Esophagus squamous epithelium (tissue), 5 donors: Measurements from ENCODE around the gene CDKAL1. TPM values are rescaled to one million over a fixed set of nuclear protein-coding genes. Genes with fewer than 3 reads are reported as not detected.

Experiments
- DNase-seq: peaks from one replicate; lab custom pipeline; 2025; lab: John Stamatoyannopoulos, UW
- H3K27ac ChIP-seq, 4 donors: fragments of 200-600 bp; sonication (generic); one replicate each; pipeline ENCODE4 v1.5.1; 2016 to 2019; ENCODE audit warnings: mild to moderate bottlenecking in 1 of 4
- H3K27me3 ChIP-seq, 4 donors: fragments of 200-600 bp; sonication (generic); 1 replicate in 3 of 4; 2 replicates in 1 of 4; pipeline versions ENCODE4 v1.5.1 to v1.6.0; 2017 to 2021; ENCODE audit warnings: antibody characterized with exemption in 1 of 4
- H3K36me3 ChIP-seq, 3 donors: fragments of 200-600 bp; sonication (generic); one replicate each; pipeline ENCODE4 v1.5.1; 2016 to 2019
- H3K4me1 ChIP-seq, 3 donors: fragments of 200-600 bp; sonication (generic); one replicate each; pipeline ENCODE4 v1.5.1; 2017 to 2019
- H3K4me3 ChIP-seq, 4 donors: fragments of 200-600 bp; sonication (generic); 1 replicate in 3 of 4; 2 replicates in 1 of 4; pipeline ENCODE4 v1.5.1; 2016 to 2019; ENCODE audit warnings: mild to moderate bottlenecking in 2 of 4, moderate library complexity in 1 of 4
- H3K9me3 ChIP-seq, 3 donors: fragments of 200-600 bp; sonication (generic); one replicate each; pipeline ENCODE4 v1.5.1; 2016 to 2019
- CTCF ChIP-seq, 6 experiments: fragments of 450-650 bp in 4 of 6; fragments of 200-600 bp in 2 of 6; sonication (generic) in 2 of 6; IDR thresholded peaks; one replicate each; pipeline ENCODE4 v1.5.1; 2016 to 2019; ENCODE audit warnings: antibody characterized with exemption in 6 of 6, mild to moderate bottlenecking in 4 of 6, moderate library complexity in 4 of 6
- POLR2A ChIP-seq, 4 donors: fragments of 450-650 bp; IDR thresholded peaks; one replicate each; pipeline ENCODE4 v1.6.1; 2017; ENCODE audit warnings: antibody characterized with exemption in 4 of 4, mild to moderate bottlenecking in 4 of 4, moderate library complexity in 3 of 4
- WGBS, 2 donors: methylation state at CpG; one replicate each; pipeline ENCODE4 v1.1.5; 2018; 5-methylcytosine and 5-hydroxymethylcytosine counted together
- intact Hi-C: fragments of 100-400 bp; cut with DNase I; formaldehyde crosslinking; loops from one replicate; pipeline ENCODE4 v1.15.0; 2022
- total RNA-seq, 4 donors: library from RNA; depleted of rRNA; stranded (reverse); fragments of >200 nt; gene quantifications; one replicate each; pipeline ENCODE4 v1.1.0, GENCODE V29; 2016
- donor health status: DM: yes; HTN: yes; CAD: no.

The CDKAL1 gene
- total RNA-seq, 4 donors from 2014 or later: 6.5 to 13.0 (median 10.7) TPM

DNA sequence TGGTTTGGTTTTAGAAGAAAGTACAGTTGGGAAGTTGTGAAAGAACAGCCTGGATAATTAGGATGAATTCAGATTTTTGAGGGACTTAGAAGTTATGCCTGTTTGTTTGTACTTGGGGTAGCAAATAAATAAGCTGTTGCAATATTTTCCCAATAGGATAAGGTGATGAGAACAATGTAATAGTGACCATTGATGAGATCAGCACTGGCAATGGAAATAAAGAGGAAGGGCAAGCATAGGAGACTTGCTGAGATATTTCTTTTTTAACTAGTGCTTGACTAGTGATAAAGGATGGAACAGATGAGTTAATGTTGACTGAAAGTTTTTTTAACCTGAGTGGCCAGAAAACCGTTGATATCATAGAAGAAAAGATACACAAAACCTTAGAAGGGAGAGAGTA, 498.8 kb downstream of the CDKAL1 start:
- Histone ChIP-seq H3K27ac (peak overlapping the region; percentile 20 to 61 (median 34)), H3K27me3 (no peaks in the 10 kb centered on the region), H3K9me3 (no peaks in the 10 kb centered on the region), H3K4me3 (no peak overlapping the region), H3K36me3 (no peaks in the 10 kb centered on the region), H3K4me1 (peaks cover 0 to 13% (median 4%) of the 10 kb centered on the region in 3 donors)
- intact Hi-C loops: no loop called here
- 22 to 28% methylated on average over 1 of the region's 1 CpG for WGBS, 2 donors
- no peak for DNase-seq
- TF ChIP-seq POLR2A (IDR thresholded peaks at IDR 0.05) (no peak), CTCF (IDR thresholded peaks at IDR 0.05) (no peak)

DNA sequence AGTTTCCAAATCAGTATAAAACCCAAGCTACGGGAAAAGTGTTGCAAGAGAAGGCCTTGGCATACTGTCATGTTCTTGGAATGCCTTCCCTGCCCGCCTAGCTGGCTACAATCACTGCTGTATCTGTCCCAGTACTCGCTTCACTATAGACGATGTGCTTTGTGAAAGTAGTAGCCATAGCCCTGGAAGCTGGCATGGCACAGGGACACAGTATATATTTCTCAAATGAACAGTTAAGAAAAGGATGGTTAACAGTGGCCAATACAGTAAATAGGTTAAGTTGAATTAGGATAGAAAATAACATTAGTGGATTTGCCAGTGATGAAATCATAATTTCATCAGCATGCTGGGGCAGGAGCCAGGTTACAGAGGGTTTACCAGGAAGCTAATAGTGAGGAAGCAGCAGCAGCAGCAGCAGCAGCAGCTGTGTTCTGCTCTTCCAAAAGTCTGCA, 499.3 kb downstream of the CDKAL1 start:
- Histone ChIP-seq H3K4me1 (peaks cover 0 to 13% (median 4%) of the 10 kb centered on the region in 3 donors), H3K27me3 (no peaks in the 10 kb centered on the region), H3K27ac (peak overlapping the region; percentile 20 to 61 (median 34)), H3K36me3 (no peaks in the 10 kb centered on the region), H3K9me3 (no peaks in the 10 kb centered on the region), H3K4me3 (peak overlapping the region in 1 of 4 donors; percentile 32)
- intact Hi-C loops: no loop called here
- DNase-seq: no peak
- TF ChIP-seq POLR2A (IDR thresholded peaks at IDR 0.05) (no peak), CTCF (IDR thresholded peaks at IDR 0.05) (no peak)
- WGBS, 2 donors: 25 to 28% methylated on average over 3 to 4 of the region's 4 CpGs

DNA sequence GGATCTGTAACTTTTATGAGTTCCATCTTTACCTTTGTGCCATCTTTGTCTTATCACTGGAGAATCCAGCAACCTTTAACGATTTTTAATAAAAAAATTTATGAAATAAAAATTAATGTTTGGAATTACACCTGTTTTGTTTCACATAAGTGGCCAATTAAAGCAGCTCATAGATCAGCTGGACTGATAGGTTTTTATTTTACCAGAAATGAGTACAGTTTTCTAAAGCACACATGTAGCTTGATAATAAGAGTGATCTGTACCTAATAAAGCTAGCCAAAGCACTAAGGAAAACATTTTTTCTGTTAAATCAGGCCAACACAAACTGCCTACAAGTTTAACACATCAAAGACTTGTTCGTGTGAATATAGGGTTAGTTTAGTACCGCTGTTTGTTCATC, 500.1 kb downstream of the CDKAL1 start:
- peak overlapping the region in 1 of 4 donors; percentile 61 for H3K27ac ChIP-seq
- intact Hi-C loops: no loop called here

DNA sequence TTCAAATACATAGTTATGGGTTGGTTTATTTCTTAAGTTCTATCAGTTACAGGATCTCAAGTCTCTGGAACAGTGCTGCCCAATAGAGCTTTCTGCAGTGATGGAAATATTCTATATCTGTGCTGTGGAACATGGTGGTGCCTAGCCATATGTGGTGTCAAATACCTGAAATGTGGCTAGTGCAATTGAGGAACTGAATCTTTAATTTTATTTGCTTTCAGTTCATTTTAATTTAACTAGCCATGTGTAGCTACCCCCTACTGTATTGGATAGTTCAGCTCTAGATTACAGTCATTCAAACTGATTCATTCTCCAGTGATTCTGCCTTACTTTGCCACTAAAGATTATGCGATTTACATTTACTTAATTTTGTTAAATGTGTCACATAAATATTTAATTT, 503.2 kb downstream of the CDKAL1 start:
- no peak for DNase-seq
- 81 to 93% methylated on average over 1 of the region's 1 CpG for WGBS, 2 donors
- intact Hi-C loops: no loop called here

More for the DNA sequence above, 500.1 kb downstream of the CDKAL1 start:
- Histone ChIP-seq H3K9me3 (no peaks in the 10 kb centered on the region), H3K36me3 (no peaks in the 10 kb centered on the region), H3K4me3 (no peak overlapping the region), H3K4me1 (peaks cover 0 to 13% (median 4%) of the 10 kb centered on the region in 3 donors), H3K27me3 (no peaks in the 10 kb centered on the region)
- DNase-seq: no peak
- WGBS, 2 donors: 60 to 78% methylated on average over 3 of the region's 3 CpGs
- TF ChIP-seq CTCF (IDR thresholded peaks at IDR 0.05): no peak
- no peak for TF ChIP-seq POLR2A (IDR thresholded peaks at IDR 0.05)

DNA sequence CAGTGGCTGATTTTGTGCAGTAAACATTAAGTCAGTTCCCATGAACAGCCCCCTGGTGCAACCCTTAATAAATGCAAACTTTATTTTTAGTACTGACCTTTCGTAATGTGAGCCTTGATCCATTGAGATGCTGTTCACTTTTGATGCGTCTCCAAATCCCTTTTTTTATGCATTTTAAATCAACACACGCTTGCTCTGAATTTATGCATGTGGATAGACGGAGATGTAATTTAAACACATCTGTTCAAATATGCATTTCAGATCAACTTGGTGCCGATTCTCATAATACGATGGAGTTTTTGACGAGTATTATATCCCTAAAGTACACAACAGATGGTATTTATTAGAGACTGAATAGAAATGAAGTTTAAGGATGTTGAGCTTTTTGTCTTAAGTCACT, 505.7 kb downstream of the CDKAL1 start:
- intact Hi-C loops: no loop called here
- Histone ChIP-seq H3K36me3 (no peaks in the 10 kb centered on the region), H3K9me3 (no peaks in the 10 kb centered on the region), H3K4me3 (no peak overlapping the region), H3K27ac (no peak overlapping the region), H3K4me1 (no peaks in the 10 kb centered on the region), H3K27me3 (no peaks in the 10 kb centered on the region)
- no peak for DNase-seq
- TF ChIP-seq CTCF (IDR thresholded peaks at IDR 0.05) (no peak), POLR2A (IDR thresholded peaks at IDR 0.05) (no peak)
- WGBS, 2 donors: 87 to 88% methylated on average over 7 of the region's 7 CpGs

More for the DNA sequence above, 503.2 kb downstream of the CDKAL1 start:
- Histone ChIP-seq H3K9me3 (no peaks in the 10 kb centered on the region), H3K36me3 (no peaks in the 10 kb centered on the region), H3K27me3 (no peaks in the 10 kb centered on the region), H3K27ac (no peak overlapping the region), H3K4me3 (no peak overlapping the region), H3K4me1 (peaks cover 0 to 13% (median 4%) of the 10 kb centered on the region in 3 donors)
- TF ChIP-seq CTCF (IDR thresholded peaks at IDR 0.05) (no peak), POLR2A (IDR thresholded peaks at IDR 0.05) (no peak)
